Uterus (tissue), 2 donors: ENCODE data around the gene NME4.

Source experiments
- CTCF ChIP-seq, 4 experiments: fragments of 200-600 bp in 2 of 4; fragments of 450-650 bp in 2 of 4; sonication (generic) in 2 of 4; IDR thresholded peaks; one replicate each; pipeline ENCODE4 v1.5.1; 2016 to 2019; ENCODE audit warnings: antibody characterized with exemption in 4 of 4, mild to moderate bottlenecking in 2 of 4, moderate library complexity in 1 of 4
- POLR2A ChIP-seq, 2 donors: fragments of 450-650 bp; IDR thresholded peaks; one replicate each; pipeline ENCODE4 v1.6.1; 2016; ENCODE audit warnings: antibody characterized with exemption in 2 of 2, mild to moderate bottlenecking in 1 of 2, moderate library complexity in 1 of 2

- no peak for TF ChIP-seq CTCF (IDR thresholded peaks at IDR 0.05)
- TF ChIP-seq POLR2A (IDR thresholded peaks at IDR 0.05), result no peak
Observed at GRCh38 chr16:442976-443375, 46.0 kb downstream of the NME4 start.
